ENCODE measurements around the gene SLC5A1. TPM values are rescaled to one million over a fixed set of nuclear protein-coding genes. Genes with fewer than 3 reads are reported as not detected.

Gene SLC5A1
- total RNA-seq, 1 donor from 2014 or later: 2.1 TPM

- H3K4me3 ChIP-seq (ENCODE audit: low read length in 3 of 3): no peak overlapping the region
- peaks cover 6 to 9% (median 7%) of the 10 kb centered on the region in 3 donors for H3K27me3 ChIP-seq (ENCODE audit: control insufficient read depth in 3 of 3, insufficient read depth in 3 of 3, low read length in 3 of 3)
- H3K27ac ChIP-seq (ENCODE audit: low read depth, low read length): peak overlapping the region; percentile 32
- H3K4me1 ChIP-seq (ENCODE audit: control insufficient read depth in 3 of 3, insufficient read depth in 3 of 3, low read length in 3 of 3): peaks cover 6 to 21% (median 17%) of the 10 kb centered on the region in 3 donors
- H3K9ac ChIP-seq (ENCODE audit: low read depth in 1 of 3, low read length in 3 of 3): no peak overlapping the region
- H3K36me3 ChIP-seq (ENCODE audit: control insufficient read depth in 3 of 3, insufficient read depth in 3 of 3, low read length in 3 of 3): no peaks in the 10 kb centered on the region
- no peaks in the 10 kb centered on the region for H3K9me3 ChIP-seq (ENCODE audit: control insufficient read depth in 3 of 3, low read length in 3 of 3)
Measured at GRCh38 chr22:32044913-32045312, 1.9 kb downstream of the SLC5A1 start.

GRCh38 chr22:32048069-32048468 is 5.0 kb downstream of the SLC5A1 start:
- Histone ChIP-seq H3K9ac (ENCODE audit: low read depth in 1 of 3, low read length in 3 of 3) (no peak overlapping the region), H3K27ac (ENCODE audit: low read depth, low read length) (no peak overlapping the region)

DNA sequence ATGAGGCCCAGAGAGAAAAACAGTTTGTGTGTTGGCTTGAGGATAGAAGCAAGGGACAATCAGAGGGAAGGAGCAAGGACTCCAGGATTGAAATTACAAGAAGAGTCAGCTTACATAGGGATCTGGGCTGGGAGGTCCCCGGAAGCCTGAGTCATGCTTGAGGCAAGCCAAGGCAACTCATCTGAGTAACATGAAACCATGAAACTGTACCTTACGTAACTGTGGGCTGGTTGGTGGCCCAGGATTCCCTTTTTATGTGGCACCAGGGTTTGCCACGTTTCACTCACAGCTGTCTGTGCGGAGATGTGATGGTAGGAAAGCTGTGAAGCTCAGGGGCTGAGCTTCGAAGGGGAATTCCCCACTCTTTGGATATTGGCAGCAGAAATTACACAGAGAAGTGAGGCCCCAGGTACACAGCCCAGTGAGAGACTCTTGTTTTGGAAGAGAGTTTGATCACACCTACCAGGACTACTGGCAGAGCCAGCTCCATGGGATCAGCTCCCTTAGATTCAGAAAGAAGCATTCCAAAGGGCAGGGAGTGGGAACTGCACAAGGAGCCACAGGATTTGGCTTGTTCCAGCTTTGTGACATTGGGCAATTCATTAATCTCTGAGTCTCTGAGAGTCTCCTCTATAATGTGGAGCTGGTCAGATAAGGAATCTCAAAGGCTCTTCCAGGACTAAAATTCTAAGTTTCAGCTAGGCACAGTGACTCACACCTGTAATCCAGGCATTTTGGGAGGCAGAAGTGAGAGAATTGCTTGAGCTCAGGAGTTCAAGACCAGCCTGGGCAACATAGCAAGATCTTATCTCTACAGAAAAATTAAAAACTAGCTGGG is 7.8 kb downstream of the SLC5A1 start:
- H3K36me3 ChIP-seq (ENCODE audit: control insufficient read depth in 3 of 3, insufficient read depth in 3 of 3, low read length in 3 of 3): no peaks in the 10 kb centered on the region
- H3K27me3 ChIP-seq (ENCODE audit: control insufficient read depth in 3 of 3, insufficient read depth in 3 of 3, low read length in 3 of 3): no peaks in the 10 kb centered on the region
- no peaks in the 10 kb centered on the region for H3K9me3 ChIP-seq (ENCODE audit: control insufficient read depth in 3 of 3, low read length in 3 of 3)
- H3K4me1 ChIP-seq (ENCODE audit: control insufficient read depth in 3 of 3, insufficient read depth in 3 of 3, low read length in 3 of 3): peaks cover 13 to 28% (median 20%) of the 10 kb centered on the region in 3 donors
- H3K4me3 ChIP-seq (ENCODE audit: low read length in 3 of 3): no peak overlapping the region
- peak overlapping the region; percentile 82 for H3K27ac ChIP-seq (ENCODE audit: low read depth, low read length)
- no peak overlapping the region for H3K9ac ChIP-seq (ENCODE audit: low read depth in 1 of 3, low read length in 3 of 3)

More at GRCh38 chr22:32048069-32048468, 5.0 kb downstream of the SLC5A1 start:
- no peaks in the 10 kb centered on the region for H3K9me3 ChIP-seq (ENCODE audit: control insufficient read depth in 3 of 3, low read length in 3 of 3)
- H3K4me1 ChIP-seq (ENCODE audit: control insufficient read depth in 3 of 3, insufficient read depth in 3 of 3, low read length in 3 of 3): peaks cover 19 to 38% (median 32%) of the 10 kb centered on the region in 3 donors
- no peak overlapping the region for H3K4me3 ChIP-seq (ENCODE audit: low read length in 3 of 3)
- H3K27me3 ChIP-seq (ENCODE audit: control insufficient read depth in 3 of 3, insufficient read depth in 3 of 3, low read length in 3 of 3): peaks cover 3 to 5% (median 4%) of the 10 kb centered on the region in 3 donors
- no peaks in the 10 kb centered on the region for H3K36me3 ChIP-seq (ENCODE audit: control insufficient read depth in 3 of 3, insufficient read depth in 3 of 3, low read length in 3 of 3)

DNA sequence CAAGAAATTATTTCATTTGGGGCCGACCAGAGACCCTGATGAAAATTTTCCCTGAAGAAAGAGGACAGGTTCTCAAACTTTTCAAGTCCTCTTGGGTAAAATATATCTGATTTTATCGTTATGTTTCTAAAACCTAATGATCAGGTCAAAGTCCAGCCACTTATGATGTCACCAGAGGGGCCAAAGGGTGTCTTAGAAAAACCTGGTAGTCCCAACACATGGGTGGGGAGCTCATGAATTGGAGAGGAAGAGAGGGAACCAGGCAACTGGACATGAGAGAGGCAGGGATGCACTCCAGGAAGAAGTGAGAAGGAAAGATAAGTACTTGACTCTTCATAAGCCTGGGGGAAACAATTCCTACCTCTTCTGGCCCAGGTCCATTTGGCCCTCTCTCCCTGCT is 9.2 kb downstream of the SLC5A1 start:
- peaks cover 13 to 25% (median 20%) of the 10 kb centered on the region in 3 donors for H3K4me1 ChIP-seq (ENCODE audit: control insufficient read depth in 3 of 3, insufficient read depth in 3 of 3, low read length in 3 of 3)
- H3K9ac ChIP-seq (ENCODE audit: low read depth in 1 of 3, low read length in 3 of 3): no peak overlapping the region
- no peak overlapping the region for H3K27ac ChIP-seq (ENCODE audit: low read depth, low read length)
- H3K36me3 ChIP-seq (ENCODE audit: control insufficient read depth in 3 of 3, insufficient read depth in 3 of 3, low read length in 3 of 3): no peaks in the 10 kb centered on the region
- H3K27me3 ChIP-seq (ENCODE audit: control insufficient read depth in 3 of 3, insufficient read depth in 3 of 3, low read length in 3 of 3): no peaks in the 10 kb centered on the region
- H3K4me3 ChIP-seq (ENCODE audit: low read length in 3 of 3): no peak overlapping the region
- H3K9me3 ChIP-seq (ENCODE audit: control insufficient read depth in 3 of 3, low read length in 3 of 3): no peaks in the 10 kb centered on the region

DNA sequence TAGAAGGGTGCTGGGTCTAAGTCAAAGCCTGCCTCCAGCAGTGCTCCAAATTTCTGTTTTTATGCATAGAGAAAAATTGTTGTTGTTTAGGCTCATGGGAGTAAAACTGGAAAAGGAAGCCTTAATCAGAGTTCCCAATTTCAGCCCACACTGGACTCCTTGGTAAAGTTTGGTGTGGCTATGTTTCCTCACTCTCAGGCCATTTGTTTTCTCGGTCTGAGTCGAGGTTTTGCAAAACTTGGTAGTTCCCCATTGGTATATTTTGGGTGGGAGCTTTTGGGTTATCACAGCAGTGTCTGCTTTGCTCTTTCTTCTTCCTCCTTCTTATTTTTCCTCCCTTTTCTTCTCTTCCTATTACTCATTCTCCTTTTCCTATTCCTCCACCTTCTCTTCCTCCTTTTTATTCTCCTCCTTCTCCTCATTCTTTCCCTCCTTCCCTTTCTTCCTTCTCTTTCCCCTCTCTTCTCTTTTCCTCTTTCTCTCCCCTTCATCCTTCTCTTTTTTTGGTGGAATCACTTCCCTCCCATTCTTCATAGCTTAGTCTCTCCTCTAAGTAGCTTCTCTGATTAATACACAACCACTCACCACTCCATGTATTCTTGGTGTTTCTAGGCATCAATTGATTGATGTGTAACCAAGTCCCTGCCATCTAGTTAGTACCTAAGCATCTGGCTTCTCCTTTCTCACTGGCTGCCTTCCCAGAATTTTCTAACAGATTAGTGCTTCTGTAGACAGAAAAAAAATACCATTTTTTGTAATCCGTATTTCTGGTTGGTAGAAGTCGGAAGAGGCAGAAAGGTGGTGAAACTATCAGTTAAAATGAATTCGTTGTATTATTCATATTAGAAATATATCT is 10.1 kb downstream of the SLC5A1 start:
- Histone ChIP-seq H3K27me3 (ENCODE audit: control insufficient read depth in 3 of 3, insufficient read depth in 3 of 3, low read length in 3 of 3) (no peaks in the 10 kb centered on the region), H3K9me3 (ENCODE audit: control insufficient read depth in 3 of 3, low read length in 3 of 3) (no peaks in the 10 kb centered on the region)

DNA sequence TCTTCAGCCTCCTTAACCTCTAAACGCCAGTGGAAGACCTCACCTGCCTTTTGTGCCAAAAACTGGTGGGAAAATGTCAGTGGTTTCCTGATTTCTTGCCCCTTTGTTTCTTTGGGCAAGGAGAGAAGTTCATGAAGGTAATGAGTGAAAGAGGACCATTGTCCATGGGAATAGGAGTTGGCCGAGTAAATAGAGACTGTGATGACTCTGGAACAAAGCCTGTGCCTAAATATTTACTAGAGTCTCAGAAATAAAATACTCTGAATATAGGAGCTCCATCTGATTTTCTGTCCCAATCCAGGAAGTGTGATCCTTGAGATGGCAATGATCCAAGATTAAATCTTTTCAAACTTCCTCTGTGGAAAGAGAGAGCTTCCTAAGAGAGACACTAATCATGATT is 12.0 kb downstream of the SLC5A1 start:
- H3K36me3 ChIP-seq (ENCODE audit: control insufficient read depth in 3 of 3, insufficient read depth in 3 of 3, low read length in 3 of 3): no peaks in the 10 kb centered on the region
- no peak overlapping the region for H3K9ac ChIP-seq (ENCODE audit: low read depth in 1 of 3, low read length in 3 of 3)
- no peaks in the 10 kb centered on the region for H3K27me3 ChIP-seq (ENCODE audit: control insufficient read depth in 3 of 3, insufficient read depth in 3 of 3, low read length in 3 of 3)
- H3K27ac ChIP-seq (ENCODE audit: low read depth, low read length): no peak overlapping the region
- H3K4me1 ChIP-seq (ENCODE audit: control insufficient read depth in 3 of 3, insufficient read depth in 3 of 3, low read length in 3 of 3): peaks cover 26 to 35% (median 26%) of the 10 kb centered on the region in 3 donors
- no peak overlapping the region for H3K4me3 ChIP-seq (ENCODE audit: low read length in 3 of 3)
- H3K9me3 ChIP-seq (ENCODE audit: control insufficient read depth in 3 of 3, low read length in 3 of 3): no peaks in the 10 kb centered on the region

More for the DNA sequence above, 10.1 kb downstream of the SLC5A1 start:
- peaks cover 15 to 27% (median 20%) of the 10 kb centered on the region in 3 donors for H3K4me1 ChIP-seq (ENCODE audit: control insufficient read depth in 3 of 3, insufficient read depth in 3 of 3, low read length in 3 of 3)
- H3K9ac ChIP-seq (ENCODE audit: low read depth in 1 of 3, low read length in 3 of 3): no peak overlapping the region
- H3K36me3 ChIP-seq (ENCODE audit: control insufficient read depth in 3 of 3, insufficient read depth in 3 of 3, low read length in 3 of 3): no peaks in the 10 kb centered on the region
- no peak overlapping the region for H3K4me3 ChIP-seq (ENCODE audit: low read length in 3 of 3)
- no peak overlapping the region for H3K27ac ChIP-seq (ENCODE audit: low read depth, low read length)

GRCh38 chr22:32058656-32059260 is 15.7 kb downstream of the SLC5A1 start:
- H3K4me3 ChIP-seq (ENCODE audit: low read length in 3 of 3): peak overlapping the region in 1 of 3 donors; percentile 23

DNA sequence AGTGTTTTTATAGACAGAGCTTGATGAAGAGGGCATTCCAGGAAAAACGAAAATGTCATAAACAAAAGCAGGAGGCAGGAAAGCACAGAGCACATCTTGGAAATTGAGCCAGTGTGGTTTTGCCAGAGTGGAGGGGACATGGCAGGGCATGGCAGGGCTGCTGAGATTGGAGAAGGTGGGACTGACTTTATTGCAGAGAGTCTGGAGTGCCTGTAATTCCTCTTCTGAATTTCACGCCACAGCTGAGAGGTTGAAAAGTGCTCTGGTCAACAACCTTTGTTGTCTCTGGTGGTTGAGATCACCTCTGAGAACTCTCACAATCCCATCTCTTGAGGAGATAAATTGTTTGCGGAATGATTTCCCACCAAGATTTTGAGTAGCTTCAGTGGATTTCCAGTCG is 16.4 kb downstream of the SLC5A1 start:
- Histone ChIP-seq H3K36me3 (ENCODE audit: control insufficient read depth in 3 of 3, insufficient read depth in 3 of 3, low read length in 3 of 3) (no peaks in the 10 kb centered on the region), H3K27ac (ENCODE audit: low read depth, low read length) (no peak overlapping the region), H3K4me3 (ENCODE audit: low read length in 3 of 3) (peak overlapping the region in 1 of 3 donors; percentile 23), H3K27me3 (ENCODE audit: control insufficient read depth in 3 of 3, insufficient read depth in 3 of 3, low read length in 3 of 3) (no peaks in the 10 kb centered on the region), H3K9me3 (ENCODE audit: control insufficient read depth in 3 of 3, low read length in 3 of 3) (no peaks in the 10 kb centered on the region), H3K4me1 (ENCODE audit: control insufficient read depth in 3 of 3, insufficient read depth in 3 of 3, low read length in 3 of 3) (peaks cover 12 to 19% (median 13%) of the 10 kb centered on the region in 3 donors), H3K9ac (ENCODE audit: low read depth in 1 of 3, low read length in 3 of 3) (peak overlapping the region in 2 of 3 donors; percentile 5 to 12)

More at GRCh38 chr22:32058656-32059260, 15.7 kb downstream of the SLC5A1 start:
- H3K9ac ChIP-seq (ENCODE audit: low read depth in 1 of 3, low read length in 3 of 3): peak overlapping the region in 2 of 3 donors; percentile 5 to 21
- H3K4me1 ChIP-seq (ENCODE audit: control insufficient read depth in 3 of 3, insufficient read depth in 3 of 3, low read length in 3 of 3): peaks cover 12 to 19% (median 13%) of the 10 kb centered on the region in 3 donors
- no peaks in the 10 kb centered on the region for H3K9me3 ChIP-seq (ENCODE audit: control insufficient read depth in 3 of 3, low read length in 3 of 3)
- H3K36me3 ChIP-seq (ENCODE audit: control insufficient read depth in 3 of 3, insufficient read depth in 3 of 3, low read length in 3 of 3): no peaks in the 10 kb centered on the region
- no peaks in the 10 kb centered on the region for H3K27me3 ChIP-seq (ENCODE audit: control insufficient read depth in 3 of 3, insufficient read depth in 3 of 3, low read length in 3 of 3)
- H3K27ac ChIP-seq (ENCODE audit: low read depth, low read length): no peak overlapping the region

GRCh38 chr22:32063701-32064100 is 20.6 kb downstream of the SLC5A1 start:
- no peak overlapping the region for H3K27ac ChIP-seq (ENCODE audit: low read depth, low read length)
- H3K36me3 ChIP-seq (ENCODE audit: control insufficient read depth in 3 of 3, insufficient read depth in 3 of 3, low read length in 3 of 3): no peaks in the 10 kb centered on the region
- peaks cover 8 to 11% (median 10%) of the 10 kb centered on the region in 3 donors for H3K4me1 ChIP-seq (ENCODE audit: control insufficient read depth in 3 of 3, insufficient read depth in 3 of 3, low read length in 3 of 3)
- no peaks in the 10 kb centered on the region for H3K27me3 ChIP-seq (ENCODE audit: control insufficient read depth in 3 of 3, insufficient read depth in 3 of 3, low read length in 3 of 3)
- H3K9me3 ChIP-seq (ENCODE audit: control insufficient read depth in 3 of 3, low read length in 3 of 3): no peaks in the 10 kb centered on the region
- no peak overlapping the region for H3K4me3 ChIP-seq (ENCODE audit: low read length in 3 of 3)
- no peak overlapping the region for H3K9ac ChIP-seq (ENCODE audit: low read depth in 1 of 3, low read length in 3 of 3)

Data from skeletal muscle tissue (tissue), 4 donors.